Immature natural killer cell (primary cell): ENCODE data around the gene SLAMF9. TPM values are rescaled to one million over a fixed set of nuclear protein-coding genes. Genes with fewer than 3 reads are reported as not detected.

ENCODE experiments used
- DNase-seq, 3 donors: peaks; one replicate each; pipeline ENCODE4 v3.0.0; 2022; ENCODE audit warnings: mixed read lengths in 1 of 3
- H3K27ac Mint-ChIP-seq, 6 donors: one replicate each; pipeline ENCODE4 v1.8.0; 2020; ENCODE audit warnings: mixed read lengths in 6 of 6, mild to moderate bottlenecking in 5 of 6, inconsistent platforms in 4 of 6, moderate library complexity in 3 of 6
- H3K27me3 Mint-ChIP-seq, 3 donors: one replicate each; pipeline ENCODE4 v1.8.0; 2020 to 2021; ENCODE audit warnings: low read depth in 3 of 3, mild to moderate bottlenecking in 3 of 3, mixed read lengths in 3 of 3, moderate library complexity in 3 of 3, inconsistent platforms in 1 of 3
- H3K36me3 Mint-ChIP-seq, 3 donors: one replicate each; pipeline ENCODE4 v1.8.0; 2020; ENCODE audit warnings: mixed read lengths in 3 of 3, inconsistent platforms in 2 of 3, mild to moderate bottlenecking in 2 of 3
- H3K4me1 Mint-ChIP-seq, 2 donors: one replicate each; pipeline ENCODE4 v1.8.0; 2020; ENCODE audit warnings: inconsistent platforms in 2 of 2, mild to moderate bottlenecking in 2 of 2, mixed read lengths in 2 of 2, moderate library complexity in 1 of 2
- H3K4me3 Mint-ChIP-seq, 5 donors: one replicate each; pipeline ENCODE4 v1.8.0; 2020; ENCODE audit warnings: mild to moderate bottlenecking in 5 of 5, mixed read lengths in 5 of 5, inconsistent platforms in 3 of 5, moderate library complexity in 3 of 5
- H3K9me3 Mint-ChIP-seq, 6 donors: one replicate each; pipeline ENCODE4 v1.8.0; 2020; ENCODE audit warnings: mild to moderate bottlenecking in 6 of 6, mixed read lengths in 6 of 6, inconsistent platforms in 4 of 6, moderate library complexity in 3 of 6
- polyA plus RNA-seq, 3 donors: library from polyadenylated mRNA; unstranded; fragments of 300-500 nt; fragmentation: Illumina TruSeq; gene quantifications; one replicate each; pipeline ENCODE4 v1.2.3, GENCODE V29; 2021

SLAMF9 gene
- polyA plus RNA-seq, 3 donors from 2014 or later: not detected

DNA sequence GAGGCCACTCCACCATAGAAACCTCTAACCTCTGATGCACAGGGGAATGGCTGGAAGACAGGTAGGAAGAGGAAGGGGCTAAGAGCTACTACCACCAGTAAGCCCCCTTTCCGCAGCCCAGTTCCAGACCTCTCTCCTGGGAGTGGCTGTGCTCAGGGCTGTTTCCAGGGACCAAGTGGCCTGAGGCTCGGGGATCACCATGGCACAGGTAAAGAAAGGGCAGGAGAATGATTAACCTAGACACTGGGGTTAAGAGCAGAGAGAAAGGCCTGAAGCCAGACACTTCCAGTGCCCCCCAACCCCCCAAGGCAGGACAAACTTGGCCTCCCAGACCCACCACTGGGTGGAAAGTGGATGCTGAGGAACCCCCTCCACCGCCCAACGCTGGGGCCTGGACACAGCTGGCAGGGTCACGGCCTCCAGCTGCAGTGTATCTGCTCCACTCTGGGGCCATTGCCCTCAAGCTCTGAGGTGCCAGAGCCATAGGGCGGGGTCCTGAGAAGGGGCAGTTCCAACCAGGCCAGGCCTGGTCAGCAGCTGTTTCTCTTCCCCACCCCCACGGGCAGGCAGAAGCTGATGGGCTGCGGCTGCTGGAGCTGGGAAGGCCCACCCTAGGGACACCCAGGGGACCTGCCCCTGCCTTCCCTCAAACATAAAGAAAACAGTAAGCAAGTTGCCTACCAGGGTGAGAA is 31.4 kb downstream of the SLAMF9 start:
- DNase-seq: no peak
- Mint-ChIP-seq H3K4me3 (peak overlapping the region; percentile 87 to 97 (median 92)), H3K27ac (peak overlapping the region; percentile 98 to 100 (median 99)), H3K4me1 (peaks cover 67 to 78% of the 10 kb centered on the region in 2 donors), H3K9me3 (peaks cover 0 to 2% (median 0%) of the 10 kb centered on the region in 6 donors), H3K36me3 (peaks cover 5 to 23% (median 14%) of the 10 kb centered on the region in 3 donors), H3K27me3 (peaks cover 25 to 40% (median 35%) of the 10 kb centered on the region in 3 donors)

- Mint-ChIP-seq H3K4me1 (peaks cover 70 to 83% of the 10 kb centered on the region in 2 donors), H3K4me3 (peak overlapping the region; percentile 87 to 97 (median 92)), H3K27ac (peak overlapping the region; percentile 88 to 100 (median 99)), H3K36me3 (peaks cover 5 to 28% (median 19%) of the 10 kb centered on the region in 3 donors), H3K9me3 (peaks cover 0 to 2% (median 0%) of the 10 kb centered on the region in 6 donors), H3K27me3 (peaks cover 25 to 40% (median 37%) of the 10 kb centered on the region in 3 donors)
- DNase-seq: peak; percentile 48 to 57 (median 57)
These were observed 32.1 kb downstream of the SLAMF9 start for GRCh38 chr1:159921700-159922504.

- Mint-ChIP-seq H3K36me3 (peaks cover 8 to 33% (median 21%) of the 10 kb centered on the region in 3 donors), H3K4me1 (peaks cover 66 to 79% of the 10 kb centered on the region in 2 donors), H3K27me3 (peaks cover 25 to 40% (median 37%) of the 10 kb centered on the region in 3 donors), H3K27ac (peak overlapping the region; percentile 88 to 100 (median 99)), H3K9me3 (peaks cover 0 to 2% (median 0%) of the 10 kb centered on the region in 6 donors), H3K4me3 (peak overlapping the region; percentile 30 to 97 (median 72))
- DNase-seq: no peak
These were observed 32.8 kb downstream of the SLAMF9 start for GRCh38 chr1:159921251-159921650.

GRCh38 chr1:159920651-159921050 is 33.4 kb downstream of the SLAMF9 start:
- peak overlapping the region in 2 of 5 donors; percentile 7 to 12 for H3K4me3 Mint-ChIP-seq
- H3K9me3 Mint-ChIP-seq: peaks cover 0 to 2% (median 0%) of the 10 kb centered on the region in 6 donors
- H3K4me1 Mint-ChIP-seq: peaks cover 60 to 73% of the 10 kb centered on the region in 2 donors

GRCh38 chr1:159920202-159920601 is 33.8 kb downstream of the SLAMF9 start:
- Mint-ChIP-seq H3K4me1 (peaks cover 56 to 69% of the 10 kb centered on the region in 2 donors), H3K4me3 (no peak overlapping the region), H3K36me3 (peaks cover 9 to 34% (median 24%) of the 10 kb centered on the region in 3 donors), H3K27me3 (peaks cover 23 to 37% (median 35%) of the 10 kb centered on the region in 3 donors), H3K27ac (peak overlapping the region; percentile 47 to 100 (median 98)), H3K9me3 (peaks cover 0 to 2% (median 0%) of the 10 kb centered on the region in 6 donors)
- no peak for DNase-seq

More at GRCh38 chr1:159920651-159921050, 33.4 kb downstream of the SLAMF9 start:
- peaks cover 25 to 42% (median 37%) of the 10 kb centered on the region in 3 donors for H3K27me3 Mint-ChIP-seq
- DNase-seq: no peak
- H3K36me3 Mint-ChIP-seq: peaks cover 9 to 34% (median 24%) of the 10 kb centered on the region in 3 donors
- H3K27ac Mint-ChIP-seq: peak overlapping the region; percentile 88 to 100 (median 99)

DNA sequence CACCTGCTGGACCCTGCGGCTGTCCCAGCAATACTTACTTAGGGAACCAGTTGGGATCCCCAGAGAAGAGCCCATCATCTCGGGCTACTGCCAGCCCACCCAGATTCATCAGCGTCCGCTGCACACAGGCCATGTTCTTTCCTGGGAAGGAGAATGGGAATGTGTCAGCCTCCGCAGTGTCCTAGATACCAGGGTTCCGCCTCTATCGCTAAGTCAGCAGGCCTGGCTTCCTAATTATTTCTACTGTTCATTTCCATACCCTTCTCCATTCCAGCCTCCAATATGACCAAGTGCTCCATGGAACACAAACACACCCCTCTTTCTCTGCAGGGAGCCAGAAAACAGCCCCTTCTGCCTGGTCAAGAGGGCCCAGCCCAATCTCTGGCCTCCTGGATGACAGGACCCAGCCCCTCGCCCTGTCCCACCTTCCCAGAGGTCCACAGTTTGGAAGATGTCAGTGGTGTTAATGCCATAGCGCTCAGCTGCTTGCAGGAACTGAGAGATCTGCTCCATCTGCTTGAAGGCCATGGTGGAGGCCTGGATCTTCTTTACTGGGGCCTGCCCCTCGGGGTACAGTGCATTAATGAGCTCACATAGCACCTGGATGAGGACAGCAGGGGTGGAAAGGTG is 34.7 kb downstream of the SLAMF9 start:
- peaks cover 58 to 70% of the 10 kb centered on the region in 2 donors for H3K4me1 Mint-ChIP-seq
- peaks cover 9 to 39% (median 24%) of the 10 kb centered on the region in 3 donors for H3K36me3 Mint-ChIP-seq
- peak overlapping the region in 5 of 6 donors; percentile 24 to 100 (median 57) for H3K27ac Mint-ChIP-seq
- H3K27me3 Mint-ChIP-seq: peaks cover 16 to 29% (median 29%) of the 10 kb centered on the region in 3 donors
- no peak overlapping the region for H3K4me3 Mint-ChIP-seq
- DNase-seq: no peak
- peaks cover 0 to 2% (median 0%) of the 10 kb centered on the region in 6 donors for H3K9me3 Mint-ChIP-seq

- H3K36me3 Mint-ChIP-seq: peaks cover 9 to 42% (median 24%) of the 10 kb centered on the region in 3 donors
- H3K4me3 Mint-ChIP-seq: peak overlapping the region in 1 of 5 donors; percentile 4
- peak overlapping the region; percentile 6 to 81 (median 66) for H3K27ac Mint-ChIP-seq
- H3K9me3 Mint-ChIP-seq: no peaks in the 10 kb centered on the region
- peaks cover 55 to 70% of the 10 kb centered on the region in 2 donors for H3K4me1 Mint-ChIP-seq
- no peak for DNase-seq
- peaks cover 8 to 22% (median 21%) of the 10 kb centered on the region in 3 donors for H3K27me3 Mint-ChIP-seq
These were observed 35.5 kb downstream of the SLAMF9 start for GRCh38 chr1:159918352-159919200.

DNA sequence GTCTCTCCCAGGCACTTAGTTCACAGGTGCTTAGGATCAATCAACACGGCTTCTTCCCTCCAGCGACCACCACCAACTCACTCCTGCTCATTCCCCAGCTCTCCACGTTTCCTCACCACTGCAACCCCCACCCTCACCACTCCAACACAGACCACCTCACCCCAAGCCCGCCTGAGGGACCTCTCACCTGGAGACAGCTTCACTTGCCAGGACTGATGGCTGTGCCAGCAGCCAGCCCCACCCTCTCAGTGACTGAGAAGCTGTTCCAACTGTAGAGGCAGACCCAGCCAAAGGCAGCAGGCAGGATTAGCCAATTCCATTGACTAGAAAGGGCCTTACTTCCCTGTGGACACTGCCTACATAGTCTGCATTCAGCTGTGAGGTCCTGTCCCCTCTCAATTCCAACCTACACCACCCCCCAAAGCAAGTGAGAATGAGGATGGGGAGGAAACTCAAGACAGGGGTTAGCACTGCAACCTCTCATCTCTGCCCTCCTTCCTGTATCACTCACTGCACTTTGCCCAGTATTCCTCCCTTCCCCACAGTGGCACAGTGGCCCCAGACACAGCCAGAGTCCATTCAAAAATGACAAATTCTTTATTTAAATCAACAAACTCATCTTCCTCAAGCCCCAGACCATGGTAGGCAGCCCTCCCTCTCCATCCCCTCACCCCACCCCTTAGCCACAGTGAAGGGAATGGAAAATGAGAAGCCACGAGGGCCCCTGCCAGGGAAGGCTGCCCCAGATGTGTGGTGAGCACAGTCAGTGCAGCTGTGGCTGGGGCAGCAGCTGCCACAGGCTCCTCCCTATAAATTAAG is 36.3 kb downstream of the SLAMF9 start:
- peaks cover 53 to 70% of the 10 kb centered on the region in 2 donors for H3K4me1 Mint-ChIP-seq
- peaks cover 9 to 42% (median 24%) of the 10 kb centered on the region in 3 donors for H3K36me3 Mint-ChIP-seq
- DNase-seq: no peak
- peaks cover 0 to 16% (median 15%) of the 10 kb centered on the region in 3 donors for H3K27me3 Mint-ChIP-seq
- H3K9me3 Mint-ChIP-seq: no peaks in the 10 kb centered on the region
- H3K27ac Mint-ChIP-seq: peak overlapping the region; percentile 6 to 81 (median 72)
- peak overlapping the region in 1 of 5 donors; percentile 4 for H3K4me3 Mint-ChIP-seq

- peak overlapping the region; percentile 51 to 85 (median 72) for H3K27ac Mint-ChIP-seq
- peaks cover 53 to 70% of the 10 kb centered on the region in 2 donors for H3K4me1 Mint-ChIP-seq
- no peak for DNase-seq
- H3K9me3 Mint-ChIP-seq: no peaks in the 10 kb centered on the region
- H3K4me3 Mint-ChIP-seq: no peak overlapping the region
- H3K36me3 Mint-ChIP-seq: peaks cover 9 to 42% (median 24%) of the 10 kb centered on the region in 3 donors
- peaks cover 5 to 11% (median 8%) of the 10 kb centered on the region in 3 donors for H3K27me3 Mint-ChIP-seq
These were observed 37.6 kb downstream of the SLAMF9 start for GRCh38 chr1:159916242-159917051.

DNA sequence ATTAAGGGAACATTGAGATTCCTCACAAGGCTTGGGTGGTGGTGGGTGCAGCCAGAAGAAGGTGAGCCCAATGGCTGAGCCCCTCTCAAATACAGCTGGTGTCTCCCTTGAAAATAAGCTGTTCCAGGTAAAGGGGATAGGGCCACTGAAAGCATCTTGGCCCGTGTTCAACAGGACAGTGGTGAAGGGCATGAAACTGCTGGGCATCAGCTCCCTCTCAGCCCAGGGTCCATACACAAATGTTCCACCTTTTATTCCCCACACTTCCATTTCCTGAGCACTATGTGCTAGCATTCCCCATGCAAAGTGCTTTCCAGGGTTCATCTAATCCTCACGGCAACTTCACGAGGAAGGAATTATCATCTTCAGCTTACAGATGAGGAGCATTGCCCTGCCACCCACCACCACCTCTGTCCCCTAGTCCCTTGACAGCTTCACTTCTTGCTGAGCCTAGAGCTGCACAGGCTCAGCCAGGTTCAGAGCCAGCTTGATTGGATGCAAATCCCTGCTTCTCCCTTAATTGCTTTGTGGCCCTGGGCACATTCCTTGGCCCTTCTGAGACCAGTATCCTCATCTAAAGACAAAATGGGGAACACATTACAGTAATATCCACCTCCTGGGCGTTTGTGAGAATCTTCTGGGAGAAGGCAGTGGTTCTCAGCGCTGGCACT is 38.3 kb downstream of the SLAMF9 start:
- no peak overlapping the region for H3K4me3 Mint-ChIP-seq
- peaks cover 9 to 42% (median 24%) of the 10 kb centered on the region in 3 donors for H3K36me3 Mint-ChIP-seq
- no peak for DNase-seq
- no peaks in the 10 kb centered on the region for H3K9me3 Mint-ChIP-seq
- peaks cover 53 to 70% of the 10 kb centered on the region in 2 donors for H3K4me1 Mint-ChIP-seq
- H3K27ac Mint-ChIP-seq: peak overlapping the region; percentile 3 to 85 (median 68)
- peaks cover 9 to 13% (median 10%) of the 10 kb centered on the region in 3 donors for H3K27me3 Mint-ChIP-seq
